ENCODE measurements around the gene NOMO2. TPM values are rescaled to one million over a fixed set of nuclear protein-coding genes. Genes with fewer than 3 reads are reported as not detected.
A peak's percentile ranks its signal among the peaks of the same experiment; 100 is the strongest.
"Not testable (repeated sequence)": the region's sequence is repeated elsewhere in the genome, so short reads cannot be mapped to it uniquely, and the experiment has no call there.

The NOMO2 gene, protein sequence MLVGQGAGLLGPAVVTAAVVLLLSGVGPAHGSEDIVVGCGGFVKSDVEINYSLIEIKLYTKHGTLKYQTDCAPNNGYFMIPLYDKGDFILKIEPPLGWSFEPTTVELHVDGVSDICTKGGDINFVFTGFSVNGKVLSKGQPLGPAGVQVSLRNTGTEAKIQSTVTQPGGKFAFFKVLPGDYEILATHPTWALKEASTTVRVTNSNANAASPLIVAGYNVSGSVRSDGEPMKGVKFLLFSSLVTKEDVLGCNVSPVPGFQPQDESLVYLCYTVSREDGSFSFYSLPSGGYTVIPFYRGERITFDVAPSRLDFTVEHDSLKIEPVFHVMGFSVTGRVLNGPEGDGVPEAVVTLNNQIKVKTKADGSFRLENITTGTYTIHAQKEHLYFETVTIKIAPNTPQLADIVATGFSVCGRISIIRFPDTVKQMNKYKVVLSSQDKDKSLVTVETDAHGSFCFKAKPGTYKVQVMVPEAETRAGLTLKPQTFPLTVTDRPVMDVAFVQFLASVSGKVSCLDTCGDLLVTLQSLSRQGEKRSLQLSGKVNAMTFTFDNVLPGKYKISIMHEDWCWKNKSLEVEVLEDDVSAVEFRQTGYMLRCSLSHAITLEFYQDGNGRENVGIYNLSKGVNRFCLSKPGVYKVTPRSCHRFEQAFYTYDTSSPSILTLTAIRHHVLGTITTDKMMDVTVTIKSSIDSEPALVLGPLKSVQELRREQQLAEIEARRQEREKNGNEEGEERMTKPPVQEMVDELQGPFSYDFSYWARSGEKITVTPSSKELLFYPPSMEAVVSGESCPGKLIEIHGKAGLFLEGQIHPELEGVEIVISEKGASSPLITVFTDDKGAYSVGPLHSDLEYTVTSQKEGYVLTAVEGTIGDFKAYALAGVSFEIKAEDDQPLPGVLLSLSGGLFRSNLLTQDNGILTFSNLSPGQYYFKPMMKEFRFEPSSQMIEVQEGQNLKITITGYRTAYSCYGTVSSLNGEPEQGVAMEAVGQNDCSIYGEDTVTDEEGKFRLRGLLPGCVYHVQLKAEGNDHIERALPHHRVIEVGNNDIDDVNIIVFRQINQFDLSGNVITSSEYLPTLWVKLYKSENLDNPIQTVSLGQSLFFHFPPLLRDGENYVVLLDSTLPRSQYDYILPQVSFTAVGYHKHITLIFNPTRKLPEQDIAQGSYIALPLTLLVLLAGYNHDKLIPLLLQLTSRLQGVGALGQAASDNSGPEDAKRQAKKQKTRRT
- total RNA-seq (ENCODE audit: insufficient read depth, low replicate concordance), result 72.9 TPM

- not testable (repeated sequence) for DNase-seq (ENCODE audit: low spot score)
These were observed at the start of gene NOMO2 for GRCh38 chr16:18561727-18562314. Gene NOMO2 (minus strand): TSS chr16:18562097. CDS start chr16:18562040, 57 bp downstream.

GRCh38 chr16:18610147-18610803, 48.4 kb upstream of the NOMO2 start:
- DNase-seq (ENCODE audit: low spot score), result not testable (repeated sequence)

DNA sequence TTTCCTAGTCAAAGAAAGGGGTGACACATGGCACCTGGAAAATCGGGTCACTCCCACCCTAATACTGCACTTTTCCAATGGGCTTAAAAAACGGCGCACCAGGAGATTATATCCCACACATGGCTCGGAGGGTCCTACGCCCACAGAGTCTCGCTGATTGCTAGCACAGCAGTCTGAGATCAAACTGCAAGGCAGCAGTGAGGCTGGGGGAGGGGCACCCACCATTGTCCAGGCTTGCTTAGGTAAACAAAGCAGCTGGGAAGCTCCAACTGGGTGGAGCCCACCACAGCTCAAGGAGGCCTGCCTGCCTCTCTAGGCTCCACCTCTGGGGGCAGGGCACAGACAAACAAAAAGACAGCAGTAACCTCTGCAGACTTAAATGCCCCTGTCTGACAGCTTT, 46.4 kb upstream of the NOMO2 start:
- DNase-seq (ENCODE audit: low spot score), result not testable (repeated sequence)

- not testable (repeated sequence) for DNase-seq (ENCODE audit: low spot score)
These were observed 41.8 kb upstream of the NOMO2 start for GRCh38 chr16:18603572-18604246.

GRCh38 chr16:18598582-18598981, 36.7 kb upstream of the NOMO2 start:
- not testable (repeated sequence) for DNase-seq (ENCODE audit: low spot score)

DNA sequence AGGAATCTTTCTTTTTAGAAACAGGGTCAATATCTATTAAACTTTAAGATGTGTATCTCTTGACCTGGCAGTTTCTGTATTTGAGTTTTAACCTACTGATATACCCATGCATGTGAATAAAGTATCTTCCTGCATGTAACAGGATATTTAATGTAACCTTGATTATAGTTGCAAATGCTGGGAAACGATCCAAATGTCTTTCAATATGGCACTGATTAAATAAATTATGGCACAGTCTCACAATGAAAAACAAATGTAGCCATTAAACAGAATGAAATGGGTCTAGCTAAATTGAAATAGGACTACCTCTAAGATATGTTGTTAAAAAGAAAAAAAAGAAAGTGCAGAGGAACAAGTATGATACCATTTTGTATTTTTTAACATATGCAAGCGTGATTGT, 35.8 kb upstream of the NOMO2 start:
- not testable (repeated sequence) for DNase-seq (ENCODE audit: low spot score)

DNA sequence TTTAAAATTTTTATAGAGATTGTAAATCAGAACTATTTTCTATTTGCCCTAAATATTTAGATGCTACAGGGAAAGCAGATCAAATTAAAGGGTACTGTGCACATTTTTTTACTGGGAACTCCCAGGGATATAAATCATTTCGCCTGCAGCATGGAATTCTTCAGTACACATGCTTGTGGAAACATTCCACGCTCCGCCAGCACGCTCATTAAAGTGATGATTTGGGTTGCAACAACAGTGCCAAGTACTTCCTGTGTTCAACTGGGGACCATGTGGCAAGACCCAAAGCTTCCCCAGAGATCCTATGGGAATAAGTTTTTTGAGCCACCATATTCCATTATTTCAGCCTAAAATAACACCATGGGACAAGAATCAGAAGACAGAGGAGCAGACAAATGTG, 35.4 kb upstream of the NOMO2 start:
- not testable (repeated sequence) for DNase-seq (ENCODE audit: low spot score)

DNA sequence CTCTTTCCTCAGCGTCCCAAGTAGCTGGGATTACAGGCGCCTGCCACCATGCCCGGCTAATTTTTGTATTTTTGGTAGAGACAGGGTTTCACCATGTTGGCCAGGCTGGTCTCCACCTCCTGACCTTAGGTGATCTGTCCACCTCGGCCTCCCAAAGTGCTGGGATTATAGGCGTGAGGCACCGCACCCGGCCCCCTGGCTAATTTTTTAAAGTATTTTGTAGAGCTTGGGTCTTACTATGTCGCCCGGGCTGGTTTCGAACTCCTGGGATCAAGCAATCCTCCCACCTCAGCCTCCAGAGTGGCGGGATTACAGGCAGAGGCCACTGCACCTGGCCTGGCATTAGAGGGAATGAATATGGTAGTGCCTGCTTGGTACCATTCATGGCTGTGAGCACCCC, 33.9 kb upstream of the NOMO2 start:
- not testable (repeated sequence) for DNase-seq (ENCODE audit: low spot score)

- DNase-seq (ENCODE audit: low spot score), result peak; percentile 0
These were observed 33.0 kb upstream of the NOMO2 start for GRCh38 chr16:18594880-18595279.

DNA sequence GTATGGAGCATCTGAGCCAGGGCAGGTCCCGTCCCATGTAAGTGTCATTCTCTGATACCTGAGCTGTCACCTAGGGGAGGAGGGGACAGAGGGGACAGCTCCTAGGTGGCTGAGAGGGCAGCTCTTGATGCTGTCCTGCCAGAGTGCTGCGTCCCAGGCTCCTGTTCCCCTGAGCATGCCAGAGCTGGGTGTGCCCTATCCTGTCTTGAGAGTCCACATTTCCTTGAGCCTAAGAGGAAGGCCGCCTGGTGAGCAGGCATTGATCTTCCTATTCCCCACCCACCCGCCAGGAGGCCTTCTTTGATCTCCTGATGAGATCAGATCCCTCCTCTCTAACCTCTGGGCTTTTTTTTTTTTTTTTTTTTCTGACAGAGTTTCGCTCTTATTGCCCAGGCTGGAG, 32.0 kb upstream of the NOMO2 start:
- DNase-seq (ENCODE audit: low spot score), result not testable (repeated sequence)

DNA sequence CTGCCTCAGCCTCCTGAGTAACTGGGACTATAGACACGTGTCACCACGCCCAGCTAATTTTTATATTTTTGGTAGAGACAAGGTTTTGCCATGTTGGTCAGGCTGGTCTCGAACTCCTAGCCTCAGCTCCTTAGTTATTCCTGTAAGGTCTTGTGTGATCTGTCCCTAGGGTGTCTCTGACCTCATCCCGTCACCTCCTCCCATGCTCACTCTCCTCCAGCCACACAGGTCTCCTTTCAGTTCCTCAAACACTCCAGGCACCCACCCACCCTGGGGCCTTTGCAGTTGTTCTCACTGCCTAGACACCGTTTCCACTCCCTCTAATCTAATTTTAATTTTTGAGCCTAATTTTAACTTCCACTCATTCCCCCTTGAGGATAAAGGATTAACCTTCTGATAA, 31.1 kb upstream of the NOMO2 start:
- DNase-seq (ENCODE audit: low spot score), result not testable (repeated sequence)

GRCh38 chr16:18591908-18592307, 30.0 kb upstream of the NOMO2 start:
- not testable (repeated sequence) for DNase-seq (ENCODE audit: low spot score)

- not testable (repeated sequence) for DNase-seq (ENCODE audit: low spot score)
These were observed 29.5 kb upstream of the NOMO2 start for GRCh38 chr16:18591441-18591840.

GRCh38 chr16:18589806-18590205, 27.9 kb upstream of the NOMO2 start:
- DNase-seq (ENCODE audit: low spot score), result not testable (repeated sequence)

DNA sequence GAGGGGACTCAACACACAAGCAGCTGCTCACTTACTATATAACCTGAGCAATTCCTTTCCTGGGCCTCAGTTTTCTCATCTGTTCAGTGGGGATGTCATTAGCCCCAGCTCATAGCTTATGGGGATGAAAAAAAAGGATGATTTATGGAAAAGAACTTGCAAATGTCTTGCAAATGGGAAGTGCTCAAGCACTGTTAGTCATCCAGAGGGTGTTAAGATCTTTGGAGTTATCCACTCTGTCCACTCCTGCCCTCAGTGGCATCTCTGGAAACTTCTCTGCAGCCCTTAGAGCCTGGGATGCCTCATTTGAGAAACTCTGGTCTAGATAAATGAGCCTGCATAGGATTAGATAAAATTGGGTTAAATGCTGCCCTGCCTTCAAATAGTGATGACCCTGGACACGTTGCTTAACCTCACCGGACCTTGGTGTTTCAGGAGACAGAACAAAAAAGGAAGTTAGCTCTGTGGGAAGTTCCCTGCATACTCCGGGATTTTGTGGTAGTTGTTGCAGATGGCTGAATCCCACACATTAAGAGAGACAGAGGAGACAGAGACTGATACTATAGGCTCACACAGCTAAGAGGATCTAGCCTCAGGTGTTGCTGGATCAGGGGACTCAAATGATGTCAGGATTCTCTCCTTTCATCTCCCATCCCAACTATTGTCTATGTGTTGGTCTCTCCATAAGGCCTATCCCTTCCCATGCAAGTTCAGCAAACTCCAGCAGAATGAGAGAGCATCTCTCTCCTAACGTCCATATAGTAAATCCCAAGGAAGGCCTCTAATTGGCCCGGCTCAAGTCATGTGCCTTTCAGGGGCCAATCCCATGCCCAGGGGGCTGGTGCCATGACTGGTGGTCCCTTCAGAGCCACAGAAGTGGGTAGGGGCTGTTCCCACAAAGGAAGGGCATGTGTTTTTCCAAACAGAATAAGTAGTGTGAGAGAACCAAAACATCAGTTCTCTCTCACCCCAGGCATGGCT, 25.0 kb upstream of the NOMO2 start:
- not testable (repeated sequence) for DNase-seq (ENCODE audit: low spot score)

- not testable (repeated sequence) for DNase-seq (ENCODE audit: low spot score)
These were observed 23.9 kb upstream of the NOMO2 start for GRCh38 chr16:18585789-18586188.

GRCh38 chr16:18582902-18583301, 21.0 kb upstream of the NOMO2 start:
- DNase-seq (ENCODE audit: low spot score), result no peak

GRCh38 chr16:18580396-18580795, 18.5 kb upstream of the NOMO2 start:
- DNase-seq (ENCODE audit: low spot score), result not testable (repeated sequence)

- DNase-seq (ENCODE audit: low spot score), result not testable (repeated sequence)
These were observed 17.4 kb upstream of the NOMO2 start for GRCh38 chr16:18579261-18579660.
